Ectodermal cell (in vitro differentiated cells): ENCODE data around the gene SORCS2.
"Not testable (repeated sequence)": the region's sequence is repeated elsewhere in the genome, so short reads cannot be mapped to it uniquely, and the experiment has no call there.

Source experiments
- H3K27ac ChIP-seq: 2 replicates; pipeline ENCODE4 v1.7.0; 2013; ENCODE audit warnings: mild to moderate bottlenecking, low read depth, low read length; ENCODE audit not compliant: insufficient read depth, poor library complexity, severe bottlenecking
- H3K27me3 ChIP-seq: 2 replicates; pipeline ENCODE4 v1.7.0; 2013; ENCODE audit warnings: mild to moderate bottlenecking, low read length; ENCODE audit not compliant: insufficient read depth, control insufficient read depth, poor library complexity, severe bottlenecking
- H3K36me3 ChIP-seq: one replicate; pipeline ENCODE4 v1.7.0; 2013; ENCODE audit warnings: low read length; ENCODE audit not compliant: control insufficient read depth, insufficient read depth
- H3K4me1 ChIP-seq: one replicate; pipeline ENCODE4 v1.7.0; 2013; ENCODE audit warnings: low read length; ENCODE audit not compliant: control insufficient read depth, insufficient read depth
- H3K4me3 ChIP-seq: 2 replicates; pipeline ENCODE4 v1.7.0; 2013; ENCODE audit warnings: low read depth, low read length, control low read depth; ENCODE audit not compliant: insufficient read depth
- H3K9me3 ChIP-seq: 2 replicates; pipeline ENCODE4 v1.7.0; 2013; ENCODE audit warnings: mild to moderate bottlenecking, low read length, moderate library complexity; ENCODE audit not compliant: control insufficient read depth
- WGBS, 2 experiments: methylation state at CpG; one replicate each; pipeline ENCODE4 v1.1.7; 2013; ENCODE audit warnings: missing lambda C conversion rate in 2 of 2; 5-methylcytosine and 5-hydroxymethylcytosine counted together

SORCS2 gene

GRCh38 chr4:7208509-7209451 is 16.4 kb downstream of the SORCS2 start:
- Histone ChIP-seq H3K4me3 (no peak overlapping the region), H3K27ac (no peak overlapping the region), H3K9me3 (no peaks in the 10 kb centered on the region), H3K27me3 (no peaks in the 10 kb centered on the region), H3K4me1 (peaks cover 12% of the 10 kb centered on the region), H3K36me3 (no peaks in the 10 kb centered on the region)
- WGBS, 2 experiments: 92% methylated on average over 21 of the region's 21 CpGs

- 94 to 95% methylated on average over 9 of the region's 9 CpGs for WGBS, 2 experiments
- Histone ChIP-seq H3K36me3 (no peaks in the 10 kb centered on the region), H3K4me1 (peaks cover 12% of the 10 kb centered on the region), H3K4me3 (no peak overlapping the region), H3K9me3 (no peaks in the 10 kb centered on the region), H3K27ac (no peak overlapping the region), H3K27me3 (no peaks in the 10 kb centered on the region)
Measured at GRCh38 chr4:7209699-7210098, 17.4 kb downstream of the SORCS2 start.

- H3K4me1 ChIP-seq: peaks cover 12% of the 10 kb centered on the region
- 89 to 92% methylated on average over 4 of the region's 4 CpGs for WGBS, 2 experiments
- H3K27me3 ChIP-seq: no peaks in the 10 kb centered on the region
- no peaks in the 10 kb centered on the region for H3K9me3 ChIP-seq
- no peaks in the 10 kb centered on the region for H3K36me3 ChIP-seq
- no peak overlapping the region for H3K27ac ChIP-seq
- H3K4me3 ChIP-seq: no peak overlapping the region
Measured at GRCh38 chr4:7210824-7211223, 18.5 kb downstream of the SORCS2 start.

- H3K9me3 ChIP-seq: no peaks in the 10 kb centered on the region
- peaks cover 4% of the 10 kb centered on the region for H3K4me1 ChIP-seq
- no peaks in the 10 kb centered on the region for H3K36me3 ChIP-seq
- H3K27me3 ChIP-seq: no peaks in the 10 kb centered on the region
- no peak overlapping the region for H3K27ac ChIP-seq
- H3K4me3 ChIP-seq: no peak overlapping the region
- 92% methylated on average over 6 of the region's 6 CpGs for WGBS, 2 experiments
Measured at GRCh38 chr4:7212101-7212674, 19.9 kb downstream of the SORCS2 start.

- WGBS, 2 experiments: 78 to 80% methylated on average over 6 of the region's 6 CpGs
- Histone ChIP-seq H3K27ac (no peak overlapping the region), H3K27me3 (no peaks in the 10 kb centered on the region), H3K4me1 (no peaks in the 10 kb centered on the region), H3K9me3 (no peaks in the 10 kb centered on the region), H3K4me3 (no peak overlapping the region), H3K36me3 (no peaks in the 10 kb centered on the region)
Measured at GRCh38 chr4:7212921-7213320, 20.6 kb downstream of the SORCS2 start.

GRCh38 chr4:7213807-7214206 is 21.5 kb downstream of the SORCS2 start:
- no peaks in the 10 kb centered on the region for H3K9me3 ChIP-seq
- no peaks in the 10 kb centered on the region for H3K36me3 ChIP-seq
- no peak overlapping the region for H3K27ac ChIP-seq
- H3K4me3 ChIP-seq: no peak overlapping the region
- no peaks in the 10 kb centered on the region for H3K27me3 ChIP-seq
- H3K4me1 ChIP-seq: no peaks in the 10 kb centered on the region
- WGBS, 2 experiments: 89 to 98% methylated on average over 2 of the region's 2 CpGs

GRCh38 chr4:7214359-7214758 is 22.0 kb downstream of the SORCS2 start:
- H3K9me3 ChIP-seq: no peaks in the 10 kb centered on the region
- no peak overlapping the region for H3K4me3 ChIP-seq
- no peak overlapping the region for H3K27ac ChIP-seq
- H3K36me3 ChIP-seq: no peaks in the 10 kb centered on the region
- no peaks in the 10 kb centered on the region for H3K27me3 ChIP-seq
- WGBS, 2 experiments: 66 to 76% methylated on average over 2 of the region's 2 CpGs
- H3K4me1 ChIP-seq: no peaks in the 10 kb centered on the region

GRCh38 chr4:7215187-7215586 is 22.8 kb downstream of the SORCS2 start:
- not testable (repeated sequence) for H3K27me3 ChIP-seq, H3K36me3 ChIP-seq, H3K9me3 ChIP-seq, H3K27ac ChIP-seq, H3K4me1 ChIP-seq, H3K4me3 ChIP-seq
- 84% methylated on average over 24 to 29 of the region's 29 CpGs for WGBS, 2 experiments

GRCh38 chr4:7217039-7217438 is 24.7 kb downstream of the SORCS2 start:
- Histone ChIP-seq H3K36me3 (no peaks in the 10 kb centered on the region), H3K27ac (no peak overlapping the region), H3K9me3 (no peaks in the 10 kb centered on the region), H3K4me3 (no peak overlapping the region), H3K4me1 (no peaks in the 10 kb centered on the region), H3K27me3 (no peaks in the 10 kb centered on the region)
- WGBS, 2 experiments: 94 to 98% methylated on average over 9 of the region's 9 CpGs

GRCh38 chr4:7217474-7218321 is 25.4 kb downstream of the SORCS2 start:
- 81 to 88% methylated on average over 26 of the region's 26 CpGs for WGBS, 2 experiments
- no peaks in the 10 kb centered on the region for H3K36me3 ChIP-seq
- no peaks in the 10 kb centered on the region for H3K9me3 ChIP-seq
- H3K4me1 ChIP-seq: no peaks in the 10 kb centered on the region
- H3K4me3 ChIP-seq: no peak overlapping the region
- no peaks in the 10 kb centered on the region for H3K27me3 ChIP-seq
- no peak overlapping the region for H3K27ac ChIP-seq
